ENCODE results near the gene ENOX1. TPM values are rescaled to one million over a fixed set of nuclear protein-coding genes. Genes with fewer than 3 reads are reported as not detected.

The ENOX1 gene
- total RNA-seq, 6 experiments from 2014 or later: 0.50 to 3.2 (median 0.64) TPM

- Mint-ChIP-seq H3K9me3 (no peaks in the 10 kb centered on the region), H3K4me3 (no peak overlapping the region), H3K4me1 (ENCODE audit: low read depth) (peaks cover 16% of the 10 kb centered on the region), H3K27me3 (ENCODE audit: insufficient read depth) (peaks cover 4% of the 10 kb centered on the region), H3K36me3 (ENCODE audit: low read depth) (no peaks in the 10 kb centered on the region), H3K27ac (no peak overlapping the region)
- TF ChIP-seq CTCF (IDR thresholded peaks at IDR 0.05): no peak
- no peak for DNase-seq
These were observed 202.0 kb downstream of the ENOX1 start for GRCh38 chr13:43584751-43585150.

GRCh38 chr13:43583321-43583720 is 203.5 kb downstream of the ENOX1 start:
- H3K27ac Mint-ChIP-seq: no peak overlapping the region

GRCh38 chr13:43580280-43580679 is 206.5 kb downstream of the ENOX1 start:
- H3K36me3 Mint-ChIP-seq (ENCODE audit: low read depth): no peaks in the 10 kb centered on the region
- H3K27me3 Mint-ChIP-seq (ENCODE audit: insufficient read depth): peaks cover 3% of the 10 kb centered on the region
- H3K27ac Mint-ChIP-seq: no peak overlapping the region
- no peak overlapping the region for H3K4me3 Mint-ChIP-seq
- H3K9me3 Mint-ChIP-seq: no peaks in the 10 kb centered on the region
- TF ChIP-seq CTCF (IDR thresholded peaks at IDR 0.05): no peak
- peaks cover 27% of the 10 kb centered on the region for H3K4me1 Mint-ChIP-seq (ENCODE audit: low read depth)
- no peak for DNase-seq

More at GRCh38 chr13:43583321-43583720, 203.5 kb downstream of the ENOX1 start:
- no peak for TF ChIP-seq CTCF (IDR thresholded peaks at IDR 0.05)
- Mint-ChIP-seq H3K27me3 (ENCODE audit: insufficient read depth) (peaks cover 6% of the 10 kb centered on the region), H3K4me3 (no peak overlapping the region), H3K9me3 (no peaks in the 10 kb centered on the region), H3K4me1 (ENCODE audit: low read depth) (peaks cover 16% of the 10 kb centered on the region), H3K36me3 (ENCODE audit: low read depth) (no peaks in the 10 kb centered on the region)
- DNase-seq: peak; percentile 13

GRCh38 chr13:43579321-43579720 is 207.5 kb downstream of the ENOX1 start:
- DNase-seq: no peak
- peaks cover 36% of the 10 kb centered on the region for H3K4me1 Mint-ChIP-seq (ENCODE audit: low read depth)
- no peaks in the 10 kb centered on the region for H3K36me3 Mint-ChIP-seq (ENCODE audit: low read depth)
- H3K27ac Mint-ChIP-seq: no peak overlapping the region
- no peaks in the 10 kb centered on the region for H3K9me3 Mint-ChIP-seq
- peaks cover 3% of the 10 kb centered on the region for H3K27me3 Mint-ChIP-seq (ENCODE audit: insufficient read depth)
- no peak for TF ChIP-seq CTCF (IDR thresholded peaks at IDR 0.05)
- H3K4me3 Mint-ChIP-seq: no peak overlapping the region

GRCh38 chr13:43574605-43575004 is 212.2 kb downstream of the ENOX1 start:
- no peak for TF ChIP-seq CTCF (IDR thresholded peaks at IDR 0.05)
- no peak for DNase-seq
- no peak overlapping the region; the same call in 1 of the 2 replicates for H3K27ac Mint-ChIP-seq

More at GRCh38 chr13:43574605-43575004, 212.2 kb downstream of the ENOX1 start:
- no peak overlapping the region for H3K4me3 Mint-ChIP-seq
- H3K9me3 Mint-ChIP-seq: no peaks in the 10 kb centered on the region
- H3K36me3 Mint-ChIP-seq (ENCODE audit: low read depth): no peaks in the 10 kb centered on the region
- H3K27me3 Mint-ChIP-seq (ENCODE audit: insufficient read depth): peaks cover 2% of the 10 kb centered on the region; the same call in 1 of the 2 replicates
- H3K4me1 Mint-ChIP-seq (ENCODE audit: low read depth): peaks cover 41% of the 10 kb centered on the region
